ENCODE results near the gene SYPL2.
A peak's percentile ranks its signal among the peaks of the same experiment; 100 is the strongest.

SYPL2 gene

DNA sequence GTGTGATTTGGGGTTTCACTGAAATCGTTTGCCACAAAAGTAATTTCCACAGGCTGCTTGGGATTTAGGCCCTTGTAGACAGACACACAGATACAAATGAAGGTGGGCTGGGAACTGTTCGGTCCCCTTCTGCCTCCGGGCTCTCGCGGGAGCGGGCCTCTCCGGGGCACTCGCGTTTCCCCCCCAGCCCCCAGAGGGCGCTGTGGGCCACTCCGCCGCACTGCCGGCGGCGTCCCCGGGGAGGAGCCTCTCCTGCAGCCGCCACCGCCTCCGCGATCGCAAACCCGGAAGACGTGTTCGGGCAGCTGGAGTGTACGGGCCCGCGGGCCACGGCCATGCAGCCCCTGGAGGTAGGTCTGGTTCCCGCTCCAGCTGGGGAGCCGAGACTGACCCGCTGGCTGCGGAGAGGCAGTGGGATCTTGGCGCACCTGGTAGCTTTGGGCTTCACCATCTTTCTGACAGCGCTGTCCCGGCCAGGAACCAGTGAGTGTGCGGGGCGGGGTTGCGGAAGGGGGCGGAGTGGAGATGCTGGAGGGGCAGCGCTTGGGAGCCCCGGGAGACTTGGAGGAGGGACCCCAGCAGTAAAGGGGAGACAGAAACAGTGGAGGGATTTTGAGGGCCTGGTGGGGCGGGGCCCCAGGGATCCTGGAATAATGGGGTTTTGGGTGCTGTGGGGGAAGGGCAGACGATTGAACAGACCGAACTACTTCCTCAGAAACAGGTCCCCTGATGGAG is 27.6 kb downstream of the SYPL2 start, which contains the start of gene CYB561D1:
CYB561D1 (plus strand) TSS at position 290 of the 735 bp plus-strand sequence; CDS start at position 336, 46 bp downstream.
- peak; percentile 87 for DNase-seq

DNA sequence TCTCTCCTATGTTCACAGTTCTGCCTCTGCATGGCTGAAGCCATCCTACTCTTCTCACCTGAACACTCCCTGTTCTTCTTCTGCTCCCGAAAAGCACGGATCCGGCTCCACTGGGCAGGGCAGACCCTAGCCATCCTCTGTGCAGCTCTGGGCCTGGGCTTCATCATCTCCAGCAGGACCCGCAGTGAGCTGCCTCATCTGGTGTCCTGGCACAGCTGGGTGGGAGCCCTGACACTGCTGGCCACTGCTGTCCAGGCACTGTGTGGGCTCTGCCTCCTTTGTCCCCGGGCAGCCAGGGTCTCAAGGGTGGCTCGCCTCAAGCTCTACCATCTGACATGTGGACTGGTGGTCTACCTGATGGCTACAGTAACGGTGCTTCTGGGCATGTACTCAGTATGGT is 29.4 kb downstream of the SYPL2 start:
- DNase-seq, result no peak

DNA sequence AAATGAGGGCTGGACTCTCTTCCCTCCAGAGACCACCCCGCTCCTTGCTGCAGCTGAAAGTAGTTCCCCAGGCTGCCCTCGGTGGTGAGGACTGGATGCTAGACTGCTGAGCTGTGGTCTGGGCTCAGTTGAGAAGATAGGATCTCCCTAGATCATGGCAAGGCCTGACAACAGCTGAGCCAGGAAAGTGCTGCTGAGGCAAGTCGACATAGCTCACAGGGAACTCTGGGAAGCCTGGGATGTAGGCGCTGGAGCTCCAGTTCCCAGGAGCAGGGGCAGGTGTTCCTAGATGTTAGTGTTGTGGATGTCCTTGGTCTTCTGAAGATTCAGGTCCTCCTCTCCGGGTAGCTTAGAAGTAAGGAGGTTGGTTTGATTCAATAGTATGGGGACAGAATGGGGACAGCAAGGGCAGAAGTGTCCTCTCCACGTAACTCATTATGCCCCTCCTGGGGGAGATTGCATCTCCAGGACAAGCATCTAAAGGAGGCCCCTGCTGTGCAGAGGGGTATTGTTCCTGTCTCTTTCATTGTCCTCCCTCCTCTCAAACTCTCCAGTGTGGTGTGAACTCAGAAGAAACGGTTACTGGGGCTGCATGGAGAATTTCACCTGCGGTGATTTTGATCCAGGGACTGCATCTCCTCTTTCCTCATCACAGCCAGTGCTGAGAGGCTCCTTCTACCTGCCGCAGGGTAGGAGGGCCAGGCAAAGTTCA is 31.3 kb downstream of the SYPL2 start:
- DNase-seq, result no peak

DNA sequence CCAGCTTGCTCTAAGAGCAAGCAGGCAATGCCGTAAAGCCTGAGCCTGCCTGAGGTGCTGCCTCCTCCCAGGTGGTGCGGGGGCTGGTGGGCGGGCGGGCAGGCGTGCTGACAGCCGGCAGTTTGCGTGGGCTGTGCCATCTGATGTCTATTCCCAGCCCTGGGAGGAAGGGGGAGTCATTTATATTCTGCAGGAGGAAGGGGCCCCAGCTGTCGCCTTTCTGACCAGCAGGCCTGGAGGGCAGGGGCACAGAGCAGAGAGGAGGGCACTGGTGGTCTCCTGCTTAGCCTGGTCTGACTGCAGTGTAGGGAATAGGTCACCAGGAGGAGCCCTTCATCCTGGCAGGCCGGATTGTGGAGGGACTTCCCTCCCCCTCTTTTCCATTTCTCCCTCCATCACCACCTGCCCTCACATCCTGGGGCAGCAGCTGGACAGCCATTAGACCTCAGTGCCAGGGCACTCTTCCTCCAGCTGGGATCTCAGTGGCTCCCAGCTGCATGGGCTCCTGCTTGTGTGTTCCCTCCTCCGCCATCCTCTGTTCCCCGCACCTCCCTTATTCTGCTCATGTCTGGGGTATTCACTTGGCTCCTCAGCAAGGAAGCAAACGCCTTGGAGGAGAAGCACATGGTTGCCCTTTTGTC is 31.9 kb downstream of the SYPL2 start:
- DNase-seq, result no peak

DNA sequence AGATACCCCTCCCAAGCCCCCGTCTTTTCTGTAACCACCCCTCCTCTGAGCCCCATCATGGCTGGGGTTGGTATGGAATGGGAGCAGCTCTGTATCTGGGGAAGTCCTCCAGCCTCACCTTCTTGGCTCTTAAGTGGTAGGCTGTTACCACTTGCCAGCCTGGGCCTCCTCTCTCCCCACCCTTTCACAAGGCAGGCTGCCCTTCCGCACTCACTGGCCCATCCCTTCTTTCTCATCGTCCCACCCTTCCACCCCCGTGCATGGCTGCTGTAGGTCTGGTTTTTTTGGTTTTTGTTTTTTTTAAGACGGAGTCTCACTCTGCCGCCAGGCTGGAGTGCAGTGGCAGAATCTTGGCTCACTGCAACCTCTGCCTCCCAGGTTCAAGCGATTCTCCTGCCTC is 32.7 kb downstream of the SYPL2 start:
- DNase-seq, result no peak

DNA sequence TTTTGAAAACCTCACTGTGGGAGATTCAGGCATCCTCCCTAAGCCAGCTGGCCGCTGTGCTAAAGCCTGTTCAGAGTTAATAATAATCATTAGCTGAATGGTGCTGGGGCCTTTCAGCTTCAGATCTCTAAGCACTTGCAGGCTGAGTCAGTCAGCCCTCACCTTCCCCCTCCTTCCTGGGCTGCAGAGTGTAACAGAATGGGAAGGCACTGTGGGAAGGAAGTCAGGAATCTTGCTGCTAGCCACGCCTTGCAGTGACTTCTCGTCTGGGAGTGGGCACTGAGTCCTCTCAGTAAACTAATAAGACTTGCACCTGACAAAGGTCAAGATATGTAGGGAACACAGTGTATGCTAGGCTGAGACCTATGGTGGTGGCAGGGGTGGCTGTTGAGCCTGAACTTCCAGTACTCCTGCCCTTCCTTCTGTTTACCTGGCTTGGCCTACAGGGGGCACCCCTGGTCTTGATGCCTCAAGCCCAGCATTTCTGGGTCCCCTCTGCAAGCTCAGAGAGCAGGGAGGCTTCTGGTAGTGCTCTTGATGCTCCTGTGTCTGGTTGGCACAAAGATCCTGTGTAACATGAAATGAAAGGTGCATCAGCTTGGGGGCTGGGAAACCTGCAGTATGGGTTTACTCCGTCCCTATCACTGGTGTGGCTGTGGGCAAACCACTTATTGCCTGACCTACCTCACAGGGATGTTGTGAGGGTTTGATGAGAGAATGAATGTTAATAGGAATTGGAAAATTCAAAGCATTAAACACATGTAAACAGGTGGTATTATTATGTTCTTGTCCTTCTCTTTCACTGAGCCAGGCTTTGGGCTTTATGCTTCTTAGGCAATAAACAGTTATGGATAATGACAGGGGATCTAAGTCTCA is 33.6 kb downstream of the SYPL2 start:
- peak; percentile 52 for DNase-seq

DNA sequence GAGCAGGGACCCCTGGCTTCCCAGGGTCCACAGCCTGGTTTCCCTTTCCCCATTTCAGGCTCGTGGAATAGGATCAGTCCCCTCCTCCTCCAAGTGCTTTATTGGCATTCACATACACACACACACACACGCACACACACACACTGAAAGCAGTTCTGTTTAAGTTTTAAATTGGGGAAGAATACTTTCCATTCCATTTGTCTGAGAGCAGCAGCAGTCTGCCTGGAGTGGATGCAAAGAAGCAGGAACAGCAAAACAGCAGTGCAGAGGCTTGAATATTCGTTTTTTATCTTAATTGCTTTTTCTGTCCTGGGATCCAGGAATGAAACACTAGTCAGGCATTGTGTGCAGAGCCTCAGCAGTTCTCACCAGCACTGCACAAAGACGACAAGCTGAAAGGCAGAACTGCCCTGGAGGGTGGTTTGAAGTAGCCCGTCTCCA is 34.6 kb downstream of the SYPL2 start:
- no peak for DNase-seq

DNA sequence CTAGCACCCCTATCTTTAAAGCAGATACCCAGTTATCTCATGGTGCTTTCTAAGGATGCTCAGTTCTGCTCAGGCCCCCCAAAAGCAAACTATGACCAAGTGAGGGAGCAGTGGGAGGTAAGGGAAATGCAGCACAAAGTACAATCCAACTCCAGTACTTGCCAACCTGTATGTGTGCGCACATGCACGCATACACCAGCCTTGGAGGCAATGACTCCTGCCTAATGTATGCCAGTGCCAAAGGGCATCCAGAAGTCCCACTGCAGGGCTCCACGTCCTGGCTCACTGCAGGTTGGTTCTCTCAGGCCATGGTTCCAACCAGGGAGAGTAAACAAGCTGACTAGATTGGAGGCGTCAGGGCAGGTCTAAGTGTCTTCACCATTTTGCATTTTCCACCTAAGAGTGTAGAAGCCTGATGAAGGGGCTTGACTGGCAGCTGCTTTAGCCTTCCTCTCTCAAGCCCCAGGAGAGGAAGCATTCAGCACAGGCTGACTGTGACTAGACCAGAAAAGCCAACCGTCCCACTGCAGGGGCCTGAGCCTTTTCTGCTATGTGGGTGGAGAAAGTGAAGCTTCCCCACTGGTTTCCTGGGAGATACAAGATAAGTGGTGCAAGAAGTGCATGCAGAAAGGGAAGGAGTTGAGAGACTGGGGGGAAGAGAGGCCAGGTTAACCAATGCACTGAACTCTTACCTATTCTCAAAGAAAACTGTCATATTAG is 35.5 kb downstream of the SYPL2 start:
- no peak for DNase-seq

DNA sequence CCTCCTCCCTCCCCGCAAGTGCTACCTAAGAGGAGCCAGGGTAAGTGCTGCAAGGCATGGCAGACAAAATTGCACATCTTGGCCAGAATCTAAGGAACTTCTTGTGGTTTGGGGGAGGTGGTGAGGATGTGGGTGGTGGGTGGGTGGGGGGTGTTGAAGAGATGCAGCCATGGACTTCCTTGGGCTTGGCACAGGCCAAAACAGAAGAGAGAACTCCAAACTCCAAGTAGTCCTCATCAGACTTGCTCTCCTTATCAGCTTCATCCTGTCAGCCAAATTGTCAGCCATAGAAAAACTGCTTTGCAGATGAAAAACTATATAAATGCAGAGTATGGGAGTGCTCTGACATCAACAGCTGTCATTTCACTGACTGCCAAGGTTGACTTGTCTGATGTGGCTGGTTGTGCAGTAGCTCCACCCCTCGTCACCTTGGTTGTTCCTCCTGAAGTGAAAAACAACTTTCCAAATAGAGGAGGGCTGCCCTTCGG is 36.1 kb downstream of the SYPL2 start:
- DNase-seq, result peak; percentile 38

DNA sequence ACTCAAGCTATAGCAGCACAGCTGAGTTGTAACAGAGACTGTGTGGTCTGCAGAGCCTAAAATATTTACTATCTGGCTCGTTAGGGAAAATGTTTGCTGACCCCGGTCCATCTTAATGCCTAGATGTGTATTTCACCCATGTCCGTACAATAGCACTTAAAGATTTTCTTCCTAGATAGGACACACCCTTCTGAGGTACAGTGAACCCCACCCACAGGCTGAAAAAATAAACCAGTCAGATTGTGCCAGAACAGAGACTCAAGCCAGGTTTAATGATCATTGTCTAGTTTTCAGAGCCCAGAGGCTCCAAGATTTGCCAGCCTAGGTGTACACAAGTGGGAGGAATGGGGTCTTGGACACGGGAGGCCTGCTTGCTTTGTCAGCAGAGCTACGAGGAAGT is 37.6 kb downstream of the SYPL2 start:
- DNase-seq, result no peak

DNA sequence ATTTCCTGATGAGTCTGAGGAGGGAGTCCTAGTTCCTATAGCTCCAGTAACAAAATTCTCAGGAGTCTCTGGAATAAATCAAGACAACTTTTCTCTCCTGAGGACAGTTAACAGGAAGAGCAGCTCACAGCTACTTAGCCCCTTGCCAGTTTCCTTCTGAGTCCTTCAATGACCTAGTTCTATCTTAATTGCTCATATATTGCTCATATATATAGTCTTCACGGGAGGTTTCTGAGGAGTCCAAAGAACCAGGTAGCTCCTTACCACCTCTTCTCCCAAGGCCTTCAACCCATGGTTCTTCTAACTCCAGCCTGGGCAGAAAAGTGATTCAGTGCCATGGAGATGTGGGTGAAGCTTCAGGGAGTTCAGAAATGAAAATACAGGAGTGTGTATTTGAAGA is 38.6 kb downstream of the SYPL2 start:
- DNase-seq, result no peak

DNA sequence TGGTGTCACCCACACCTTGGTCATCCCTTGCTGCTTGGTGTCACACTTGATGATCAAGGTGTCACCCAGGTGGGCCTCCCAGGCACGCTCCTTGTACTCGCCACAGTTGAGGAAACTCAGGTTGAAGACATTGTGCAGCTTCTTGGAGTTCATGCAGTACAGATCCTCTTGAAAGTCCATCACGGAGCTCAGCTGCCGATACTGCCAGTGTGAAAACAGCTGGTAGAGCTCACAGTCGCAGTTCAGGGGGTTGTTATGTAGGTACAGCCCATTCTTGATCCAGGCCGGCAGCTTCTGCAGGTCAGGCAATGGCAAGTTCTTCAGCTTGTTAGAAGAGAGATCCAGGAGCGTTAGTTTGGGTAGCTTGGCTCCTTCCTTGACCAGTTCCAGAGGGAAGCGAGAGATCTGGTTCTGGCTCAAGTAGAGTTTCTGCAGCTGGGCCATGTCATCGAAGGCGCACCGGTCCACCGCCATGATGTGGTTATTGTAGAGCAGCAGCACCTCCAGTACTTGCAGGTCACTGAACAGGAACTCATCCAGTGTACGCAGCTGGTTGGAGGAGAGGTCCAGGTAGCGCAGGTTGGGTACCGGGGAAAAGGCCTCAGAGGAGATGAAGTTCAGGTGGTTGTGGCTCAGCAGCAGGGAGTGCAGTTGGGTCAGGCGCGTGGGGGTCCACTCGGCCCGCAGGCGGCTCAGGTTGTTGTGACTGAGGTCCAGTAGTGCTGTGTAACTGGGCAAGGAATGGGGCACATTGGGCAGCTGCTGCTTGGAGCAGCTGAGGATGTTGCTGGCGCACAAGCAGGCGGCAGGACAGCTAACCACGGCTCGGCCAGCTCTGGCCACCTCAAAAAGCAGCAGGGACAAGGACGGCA is 41.9 kb downstream of the SYPL2 start:
- no peak for DNase-seq

DNA sequence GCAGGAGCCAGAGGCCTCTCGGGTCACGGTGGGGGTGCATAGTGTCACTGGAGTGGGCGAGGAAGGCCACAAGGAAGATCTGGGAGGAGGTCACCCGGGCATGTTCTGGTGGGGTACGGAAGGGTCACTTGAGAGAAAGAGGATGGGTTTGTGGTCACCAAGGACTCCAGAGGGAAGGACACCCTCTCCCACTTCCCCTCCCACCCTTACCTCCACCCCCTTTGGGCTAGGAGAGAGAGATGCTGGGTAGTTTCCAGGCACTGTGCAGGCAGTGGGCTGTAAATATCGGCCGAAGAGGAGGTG is 42.5 kb downstream of the SYPL2 start:
- no peak for DNase-seq

DNA sequence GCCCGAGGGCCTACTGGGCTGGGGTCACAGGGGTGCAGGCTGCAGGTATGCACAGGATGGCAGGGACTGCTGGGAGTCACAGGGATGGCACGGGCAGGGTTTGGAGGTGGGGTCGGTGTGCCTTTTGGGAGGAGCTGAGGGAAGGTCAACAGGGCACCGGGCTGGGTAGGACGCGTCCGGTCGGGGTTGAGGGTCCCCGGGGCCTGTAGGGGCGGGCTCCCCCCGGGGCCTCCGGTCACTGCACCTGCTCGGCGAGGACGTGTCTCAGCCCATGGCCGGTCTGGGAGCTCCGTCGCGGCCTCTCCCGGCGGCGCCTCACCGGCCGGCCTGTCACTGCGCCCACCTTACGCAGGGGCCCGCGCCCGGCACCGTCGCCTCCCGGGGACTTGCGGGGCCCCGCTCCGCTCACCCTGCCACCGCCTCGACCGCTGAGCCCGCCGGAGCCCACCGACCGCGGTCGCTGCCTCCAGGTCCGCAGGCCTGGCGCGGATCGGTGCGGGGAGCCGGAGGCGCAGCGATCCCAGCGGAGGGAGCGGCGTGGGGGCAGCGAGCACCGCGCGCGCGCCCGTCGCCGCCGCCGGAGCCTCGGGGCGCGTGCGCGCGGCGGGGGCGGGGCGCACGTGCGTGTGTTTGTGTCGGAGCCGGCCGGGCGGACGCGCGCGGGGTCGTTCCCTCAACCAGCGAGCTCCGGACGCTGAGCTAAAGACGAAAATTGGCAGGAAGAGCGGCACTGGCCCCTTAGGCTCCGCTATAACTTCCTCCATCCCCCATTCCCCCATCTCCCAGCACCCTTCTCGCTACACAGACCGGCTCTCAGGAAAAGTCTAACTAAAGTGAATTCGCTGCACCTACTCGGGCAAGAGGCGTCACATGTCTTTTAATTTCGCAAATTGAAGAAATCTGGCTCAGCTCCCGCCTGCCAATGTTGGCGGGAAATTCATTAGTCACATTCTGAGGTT is 43.1 kb downstream of the SYPL2 start, which contains the start of gene AMIGO1:
AMIGO1 (minus strand) TSS at position 552 of the 959 bp plus-strand sequence. CDS start 815 bp downstream, outside the sequence.
- DNase-seq, result peak; percentile 57

DNA sequence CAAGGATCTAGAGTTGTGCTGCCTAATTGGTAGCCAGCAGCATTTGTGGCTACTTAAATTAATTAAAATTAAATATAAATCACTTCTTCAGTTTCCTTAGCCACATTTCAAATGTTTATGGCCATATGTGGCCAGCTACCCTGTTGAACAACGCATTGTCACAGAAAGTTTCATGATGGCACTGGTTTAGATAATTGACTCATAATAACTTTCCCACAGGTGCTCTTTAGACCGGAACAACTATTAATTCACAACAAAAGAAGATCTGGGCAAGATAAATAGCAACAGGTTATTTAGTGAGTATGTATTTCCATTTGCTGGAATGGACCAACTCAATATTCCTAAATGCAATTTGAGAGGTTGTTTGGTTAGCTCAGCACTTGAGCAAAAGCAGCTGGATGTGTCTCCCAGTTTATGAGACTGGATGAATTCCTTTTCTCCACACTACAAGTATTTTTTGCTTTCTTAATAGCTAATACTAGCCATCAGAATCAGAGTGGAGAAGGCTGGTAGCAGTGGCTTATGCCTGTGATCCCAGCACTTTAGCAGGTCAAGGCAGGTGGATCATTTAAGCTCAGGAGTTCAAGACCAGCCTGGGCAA is 46.9 kb downstream of the SYPL2 start:
- DNase-seq, result no peak

DNA sequence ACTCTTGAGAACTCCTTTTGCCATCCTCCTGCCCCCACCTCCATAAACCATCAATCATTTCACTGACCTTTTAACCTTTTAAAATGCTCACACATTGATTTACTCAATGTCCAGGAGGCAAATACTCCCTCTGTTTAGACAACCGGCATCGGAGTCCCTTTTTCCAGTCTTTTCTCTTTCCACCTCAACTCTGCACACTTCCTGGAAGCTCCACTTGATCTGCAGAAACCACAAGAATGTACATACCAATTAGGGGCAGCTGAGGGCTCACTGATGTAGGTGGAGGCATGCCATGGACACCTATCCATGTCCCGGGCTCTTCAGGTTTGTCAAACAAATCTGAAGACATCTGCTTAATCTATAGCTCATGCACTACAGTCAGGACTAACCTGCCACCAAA is 48.5 kb downstream of the SYPL2 start:
- DNase-seq, result no peak

DNA sequence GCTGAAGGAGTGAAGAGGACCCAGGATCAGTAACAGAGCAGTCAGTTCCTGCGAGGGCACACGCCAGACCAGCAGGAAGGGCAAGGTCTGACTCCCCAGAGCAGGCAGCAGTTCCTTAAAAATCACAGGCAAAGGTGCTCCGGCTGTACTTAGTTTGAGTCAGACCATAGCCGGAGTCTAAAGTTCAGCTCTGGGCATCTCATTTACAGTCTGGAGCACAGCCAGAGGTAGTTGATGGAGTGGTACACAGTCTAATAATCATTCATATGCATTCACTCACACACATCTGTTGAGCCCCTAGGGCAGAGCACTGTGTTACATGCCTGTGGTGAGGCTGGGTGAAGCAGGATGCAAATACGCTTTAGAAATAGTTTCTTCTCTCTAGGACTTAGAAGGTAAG is 50.5 kb downstream of the SYPL2 start:
- DNase-seq, result no peak

DNA sequence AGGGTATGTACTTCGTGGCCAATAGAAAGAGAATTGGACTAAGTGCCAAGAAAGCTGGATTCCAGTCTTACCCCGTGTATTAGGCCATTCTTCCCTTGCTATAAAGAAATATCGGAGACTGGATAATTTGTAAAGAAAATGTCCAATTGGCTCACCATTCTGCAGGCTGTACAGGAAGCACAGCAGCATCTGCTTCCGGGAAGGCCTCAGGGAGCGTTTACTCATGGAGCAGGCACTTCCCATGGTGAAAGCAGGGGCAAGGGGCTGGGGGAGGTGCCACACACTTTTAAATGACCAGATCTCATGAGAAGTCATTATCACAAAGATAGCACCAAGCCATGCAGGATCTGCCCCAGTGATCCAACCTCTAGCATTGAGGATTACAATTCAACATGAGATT is 51.0 kb downstream of the SYPL2 start:
- DNase-seq, result no peak
